ENCODE results near the gene DGKA. TPM values are rescaled to one million over a fixed set of nuclear protein-coding genes. Genes with fewer than 3 reads are reported as not detected.
A peak's percentile ranks its signal among the peaks of the same experiment; 100 is the strongest.
"Not testable (repeated sequence)": the region's sequence is repeated elsewhere in the genome, so short reads cannot be mapped to it uniquely, and the experiment has no call there.

Gene DGKA
- total and polyA plus RNA-seq, 4 donors, result 41.4 to 86.5 (median 79.8) TPM

DNA sequence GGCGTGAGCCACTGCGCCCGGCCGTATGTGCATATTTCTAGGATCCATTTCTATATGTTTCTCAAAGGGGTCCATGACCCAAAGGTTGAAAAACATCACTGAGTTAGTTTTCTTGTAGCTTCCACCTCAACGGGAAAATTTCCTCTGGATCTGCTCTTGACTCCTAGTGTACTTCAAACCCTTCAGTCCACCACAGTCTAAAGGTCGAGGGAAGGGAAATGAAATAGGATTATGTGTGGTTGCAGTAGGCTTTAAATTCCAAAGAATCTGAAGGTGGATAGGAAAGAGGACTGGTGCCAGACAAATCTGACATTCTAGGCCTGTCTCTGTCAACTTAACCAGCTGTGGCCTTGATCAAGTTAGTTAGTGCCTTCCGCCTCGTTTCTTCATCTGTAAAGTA lies 64.4 kb downstream of the DGKA start:
- H3K36me3 ChIP-seq (ENCODE audit: control insufficient read depth in 1 of 2, insufficient read depth in 2 of 2, low read length in 1 of 2), result peaks cover 9 to 11% of the 10 kb centered on the region in 2 donors
- ATAC-seq (ENCODE audit: low FRiP score) (no peak), DNase-seq (no peak)
- H3K27ac ChIP-seq (ENCODE audit: low read depth in 1 of 2, low read length in 2 of 2), result no peak overlapping the region
- H3K27me3 ChIP-seq (ENCODE audit: control insufficient read depth in 1 of 2, insufficient read depth in 2 of 2, low read length in 1 of 2), result no peaks in the 10 kb centered on the region
- H3K4me3 ChIP-seq (ENCODE audit: low read length in 2 of 2), result no peak overlapping the region
- intact Hi-C loops (cut with DNase I), result loop anchor here (5.0 kb wide), 2 partner anchors 37 to 47 kb away; partner anchors contain the start of gene RPS26 (in 1 of the 2)
- WGBS, 2 donors, result 73 to 77% methylated on average over 8 of the region's 8 CpGs
- H3K9me3 ChIP-seq (ENCODE audit: control insufficient read depth, low read length), result no peaks in the 10 kb centered on the region
- H3K4me1 ChIP-seq (ENCODE audit: control insufficient read depth in 1 of 2, insufficient read depth in 2 of 2, low read length in 2 of 2), result no peaks in the 10 kb centered on the region

DNA sequence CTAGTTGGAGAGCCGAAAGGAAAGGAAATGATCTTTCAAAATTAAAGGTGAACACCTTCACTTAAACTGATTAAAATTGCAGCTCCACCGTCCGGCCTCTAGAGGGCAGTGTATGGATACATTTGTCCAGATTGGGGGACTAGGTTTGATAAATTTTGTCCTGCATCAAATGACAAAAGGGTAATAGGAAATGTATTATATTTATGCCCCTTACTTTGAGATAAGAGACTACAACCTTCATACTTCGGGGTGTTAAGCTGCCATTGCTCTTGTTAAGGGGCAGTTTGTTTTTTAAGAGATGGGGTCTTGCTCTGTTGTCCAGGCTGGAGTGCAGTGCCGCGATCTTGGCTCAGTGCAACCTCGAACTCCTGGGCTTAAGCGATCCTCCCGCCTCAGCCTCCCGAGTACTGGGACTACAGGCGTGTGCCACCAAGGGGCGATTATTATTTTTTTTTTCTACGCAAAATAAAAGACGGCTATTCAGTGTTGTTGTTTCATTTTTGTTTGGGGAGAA lies 65.3 kb downstream of the DGKA start:
- no peak for DNase-seq
- Histone ChIP-seq H3K4me1 (ENCODE audit: control insufficient read depth in 1 of 2, insufficient read depth in 2 of 2, low read length in 2 of 2) (no peaks in the 10 kb centered on the region), H3K36me3 (ENCODE audit: control insufficient read depth in 1 of 2, insufficient read depth in 2 of 2, low read length in 1 of 2) (peaks cover 0 to 3% of the 10 kb centered on the region in 2 donors), H3K9me3 (ENCODE audit: control insufficient read depth, low read length) (no peaks in the 10 kb centered on the region), H3K27ac (ENCODE audit: low read depth in 1 of 2, low read length in 2 of 2) (no peak overlapping the region), H3K27me3 (ENCODE audit: control insufficient read depth in 1 of 2, insufficient read depth in 2 of 2, low read length in 1 of 2) (no peaks in the 10 kb centered on the region), H3K4me3 (ENCODE audit: low read length in 2 of 2) (peak overlapping the region; percentile 47 to 85)
- ATAC-seq (ENCODE audit: low FRiP score), result peak; percentile 81
- intact Hi-C loops (cut with DNase I), result loop anchor here (5.0 kb wide), 2 partner anchors 36 to 46 kb away; partner anchors contain the start of gene RPS26 (in 1 of the 2)
- WGBS, 2 donors, result 12 to 16% methylated on average over 14 of the region's 14 CpGs

DNA sequence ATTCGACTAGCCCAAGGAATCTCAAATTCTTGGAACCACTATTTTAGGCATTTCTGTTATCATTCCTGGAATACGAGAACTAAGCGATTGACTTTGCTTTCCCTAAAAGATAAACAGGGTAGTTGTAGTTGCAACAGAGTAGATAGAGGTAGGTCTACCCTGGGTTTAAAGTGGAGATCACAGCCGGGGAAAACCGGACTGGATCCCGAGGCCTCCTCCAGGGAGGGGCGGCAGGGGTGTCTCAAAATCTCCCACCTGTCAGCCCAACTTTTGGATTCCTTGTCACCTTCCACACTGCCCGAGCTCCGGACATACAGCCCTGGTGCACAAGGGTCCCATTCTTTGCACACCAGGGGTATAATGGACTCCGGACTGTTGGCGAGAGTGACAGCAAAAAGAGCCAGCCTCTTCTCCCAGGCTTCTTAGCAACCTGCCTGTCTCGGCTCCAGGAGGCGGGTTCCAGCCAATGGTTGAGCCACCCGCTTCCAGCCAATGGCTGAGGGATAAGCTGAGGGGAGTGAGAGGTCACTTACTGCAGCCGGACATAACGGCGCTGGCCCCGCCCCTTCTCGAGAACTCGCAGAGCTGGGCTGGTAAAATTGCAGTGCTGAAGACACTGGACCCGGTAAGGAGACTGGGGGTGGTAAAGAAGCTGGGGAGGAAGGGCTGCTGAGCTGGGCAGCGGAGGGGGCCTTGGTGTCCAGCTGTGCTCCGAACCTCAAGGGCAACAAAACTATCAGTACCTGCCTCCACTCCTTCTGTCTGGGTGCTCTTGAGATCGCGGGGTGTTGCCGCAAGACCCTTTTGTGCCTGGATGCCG lies 66.0 kb downstream of the DGKA start, which contains the start of gene SUOX:
SUOX (plus strand) TSS at position 562 of the 820 bp plus-strand sequence. CDS start 4,946 bp downstream, outside the sequence.
- Histone ChIP-seq H3K4me1 (ENCODE audit: control insufficient read depth in 1 of 2, insufficient read depth in 2 of 2, low read length in 2 of 2) (no peaks in the 10 kb centered on the region), H3K9me3 (ENCODE audit: control insufficient read depth, low read length) (no peaks in the 10 kb centered on the region), H3K4me3 (ENCODE audit: low read length in 2 of 2) (peak within 1 kb of the TSS; percentile 47 to 85), H3K27me3 (ENCODE audit: control insufficient read depth in 1 of 2, insufficient read depth in 2 of 2, low read length in 1 of 2) (no peaks in the 10 kb centered on the region), H3K27ac (ENCODE audit: low read depth in 1 of 2, low read length in 2 of 2) (peak within 1 kb of the TSS in 1 of 2 donors; percentile 65), H3K36me3 (ENCODE audit: control insufficient read depth in 1 of 2, insufficient read depth in 2 of 2, low read length in 1 of 2) (peaks cover 0 to 3% of the 10 kb centered on the region in 2 donors)
- ATAC-seq (ENCODE audit: low FRiP score), result peak; percentile 99
- intact Hi-C loops (cut with DNase I), result loop anchor here (5.0 kb wide), 2 partner anchors 35 to 45 kb away; partner anchors contain the start of gene RPS26 (in 1 of the 2)
- DNase-seq, result peak; percentile 98
- 1% methylated on average over 27 of the region's 27 CpGs for WGBS, 2 donors

DNA sequence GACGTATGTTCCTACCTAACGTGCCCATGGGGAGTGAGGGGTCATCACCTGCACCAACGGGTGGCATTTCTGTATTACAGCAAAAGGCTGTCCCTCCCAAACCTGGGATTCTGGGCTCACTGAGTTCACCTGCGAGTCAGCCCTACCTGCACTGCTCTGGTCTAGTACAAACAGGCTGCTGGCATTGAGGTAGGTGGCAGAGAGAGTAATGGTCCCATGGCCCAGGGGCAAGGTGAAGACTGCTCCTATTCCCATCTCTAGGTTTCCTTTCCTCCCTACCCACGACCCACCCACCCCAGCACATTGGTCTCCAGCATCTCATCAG lies 66.5 kb downstream of the DGKA start:
- 0 to 2% methylated on average over 5 of the region's 5 CpGs for WGBS, 2 donors
- H3K27me3 ChIP-seq (ENCODE audit: control insufficient read depth in 1 of 2, insufficient read depth in 2 of 2, low read length in 1 of 2), result no peaks in the 10 kb centered on the region
- H3K4me3 ChIP-seq (ENCODE audit: low read length in 2 of 2), result peak overlapping the region; percentile 19 to 40
- ATAC-seq (ENCODE audit: low FRiP score) (peak; percentile 3), DNase-seq (no peak)
- H3K36me3 ChIP-seq (ENCODE audit: control insufficient read depth in 1 of 2, insufficient read depth in 2 of 2, low read length in 1 of 2), result peaks cover 0 to 2% of the 10 kb centered on the region in 2 donors
- no peaks in the 10 kb centered on the region for H3K4me1 ChIP-seq (ENCODE audit: control insufficient read depth in 1 of 2, insufficient read depth in 2 of 2, low read length in 2 of 2)
- peak overlapping the region in 1 of 2 donors; percentile 14 for H3K27ac ChIP-seq (ENCODE audit: low read depth in 1 of 2, low read length in 2 of 2)
- no peaks in the 10 kb centered on the region for H3K9me3 ChIP-seq (ENCODE audit: control insufficient read depth, low read length)
- intact Hi-C loops (cut with DNase I), result loop anchor here (5.0 kb wide), 2 partner anchors 35 to 45 kb away; partner anchors contain the start of gene RPS26 (in 1 of the 2)

DNA sequence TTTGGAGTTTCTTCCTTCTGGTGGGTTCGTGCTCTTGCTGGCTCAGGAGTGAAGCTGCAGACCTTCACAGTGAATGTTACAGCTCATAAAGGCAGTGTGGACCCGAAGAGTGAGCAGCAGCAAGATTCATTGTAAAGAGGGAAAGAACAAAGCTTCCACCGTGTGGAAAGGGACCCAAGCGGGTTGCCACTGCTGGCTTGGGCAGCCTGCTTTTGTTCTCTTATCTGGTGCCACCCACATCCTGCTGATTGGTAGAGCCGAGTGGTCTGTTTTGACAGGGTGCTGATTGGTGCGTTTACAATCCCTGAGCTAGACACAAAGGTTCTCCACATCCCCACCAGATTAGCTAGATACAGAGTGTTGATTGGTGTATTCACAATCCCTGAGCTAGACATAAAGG lies 68.6 kb downstream of the DGKA start:
- not testable (repeated sequence) for H3K4me1 ChIP-seq (ENCODE audit: control insufficient read depth in 1 of 2, insufficient read depth in 2 of 2, low read length in 2 of 2); H3K36me3 ChIP-seq (ENCODE audit: control insufficient read depth in 1 of 2, insufficient read depth in 2 of 2, low read length in 1 of 2); H3K27me3 ChIP-seq (ENCODE audit: control insufficient read depth in 1 of 2, insufficient read depth in 2 of 2, low read length in 1 of 2); H3K4me3 ChIP-seq (ENCODE audit: low read length in 2 of 2); H3K27ac ChIP-seq (ENCODE audit: low read depth in 1 of 2, low read length in 2 of 2); H3K9me3 ChIP-seq (ENCODE audit: control insufficient read depth, low read length); DNase-seq; ATAC-seq (ENCODE audit: low FRiP score)
- 67 to 70% methylated on average over 6 of the region's 6 CpGs for WGBS, 2 donors
- intact Hi-C loops (cut with DNase I), result loop anchor here (5.0 kb wide), 2 partner anchors 33 to 43 kb away; partner anchors contain the start of gene RPS26 (in 1 of the 2)

DNA sequence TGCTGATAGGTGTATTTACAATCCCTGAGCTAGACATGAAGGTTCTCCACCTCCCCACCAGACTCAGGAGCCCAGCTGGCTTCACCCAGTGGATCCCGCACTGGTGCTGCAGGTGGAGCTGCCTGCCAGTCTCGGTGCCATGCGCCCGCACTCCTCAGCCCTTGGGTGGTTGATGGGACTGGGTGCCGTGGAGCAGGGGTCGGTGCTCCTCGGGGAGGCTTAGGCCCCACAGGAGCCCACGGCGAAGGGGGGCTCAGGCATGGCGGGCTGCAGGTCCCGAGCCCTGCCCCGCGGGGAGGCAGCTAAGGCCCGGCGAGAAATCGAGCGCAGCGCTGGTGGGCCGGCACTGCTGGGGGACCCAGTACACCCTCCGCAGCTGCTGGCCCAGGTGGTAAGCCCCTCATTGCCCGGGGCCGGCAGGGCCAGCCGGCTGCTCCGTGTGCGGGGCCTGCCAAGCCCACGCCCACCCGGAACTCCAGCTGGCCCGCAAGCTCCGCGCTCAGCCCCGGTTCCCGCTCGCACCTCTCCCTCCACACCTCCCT lies 69.1 kb downstream of the DGKA start:
- H3K36me3 ChIP-seq (ENCODE audit: control insufficient read depth in 1 of 2, insufficient read depth in 2 of 2, low read length in 1 of 2); H3K27me3 ChIP-seq (ENCODE audit: control insufficient read depth in 1 of 2, insufficient read depth in 2 of 2, low read length in 1 of 2); H3K9me3 ChIP-seq (ENCODE audit: control insufficient read depth, low read length); ATAC-seq (ENCODE audit: low FRiP score); H3K27ac ChIP-seq (ENCODE audit: low read depth in 1 of 2, low read length in 2 of 2); H3K4me1 ChIP-seq (ENCODE audit: control insufficient read depth in 1 of 2, insufficient read depth in 2 of 2, low read length in 2 of 2); H3K4me3 ChIP-seq (ENCODE audit: low read length in 2 of 2); DNase-seq: not testable (repeated sequence)
- 96 to 97% methylated on average over 21 to 33 of the region's 33 CpGs for WGBS, 2 donors
- intact Hi-C loops (cut with DNase I), result loop anchor here (5.0 to 10.0 kb wide), 3 partner anchors 32 to 105 kb away; partner anchors contain the start of genes PA2G4 (in 1 of the 2) and RPS26 (in 1 of the 2)

DNA sequence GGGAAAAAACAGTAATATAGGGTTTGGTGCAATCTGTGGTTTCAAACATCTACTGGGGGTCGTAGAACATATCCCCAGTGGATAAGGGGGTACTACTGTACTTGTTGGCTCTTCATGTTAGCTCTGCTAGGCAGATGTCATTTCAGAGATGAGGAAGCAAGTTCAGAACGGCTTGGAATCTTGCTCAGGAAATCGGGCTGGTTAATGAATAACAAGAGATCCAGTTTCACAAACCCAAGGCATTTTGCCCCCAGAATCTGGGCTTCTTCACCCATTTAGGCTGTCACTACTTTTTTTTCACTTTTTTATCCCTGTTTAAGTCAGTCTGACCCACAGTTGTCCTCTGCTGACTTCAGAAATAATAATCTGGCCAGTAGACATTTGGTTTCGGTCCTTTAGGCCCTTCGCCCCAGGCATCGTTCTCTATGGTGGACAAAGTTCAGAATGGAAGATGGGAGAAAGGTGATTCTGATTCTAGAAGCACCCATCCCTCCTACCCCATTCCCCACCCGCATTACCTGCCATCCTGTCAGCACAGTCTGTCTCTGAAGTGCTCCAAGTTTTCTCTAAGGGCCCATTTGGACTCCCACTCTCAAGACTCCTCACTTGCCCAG lies 70.6 kb downstream of the DGKA start:
- Histone ChIP-seq H3K27me3 (ENCODE audit: control insufficient read depth in 1 of 2, insufficient read depth in 2 of 2, low read length in 1 of 2) (no peaks in the 10 kb centered on the region), H3K4me3 (ENCODE audit: low read length in 2 of 2) (no peak overlapping the region), H3K9me3 (ENCODE audit: control insufficient read depth, low read length) (no peaks in the 10 kb centered on the region), H3K36me3 (ENCODE audit: control insufficient read depth in 1 of 2, insufficient read depth in 2 of 2, low read length in 1 of 2) (no peaks in the 10 kb centered on the region), H3K27ac (ENCODE audit: low read depth in 1 of 2, low read length in 2 of 2) (no peak overlapping the region), H3K4me1 (ENCODE audit: control insufficient read depth in 1 of 2, insufficient read depth in 2 of 2, low read length in 2 of 2) (no peaks in the 10 kb centered on the region)
- intact Hi-C loops (cut with DNase I), result loop anchor here in 1 of 2 donors (10.0 kb wide), 1 partner anchor 103 kb away; the partner anchor contains the start of gene PA2G4
- 79 to 83% methylated on average over 7 of the region's 7 CpGs for WGBS, 2 donors
- DNase-seq, result no peak
- ATAC-seq (ENCODE audit: low FRiP score), result no peak

DNA sequence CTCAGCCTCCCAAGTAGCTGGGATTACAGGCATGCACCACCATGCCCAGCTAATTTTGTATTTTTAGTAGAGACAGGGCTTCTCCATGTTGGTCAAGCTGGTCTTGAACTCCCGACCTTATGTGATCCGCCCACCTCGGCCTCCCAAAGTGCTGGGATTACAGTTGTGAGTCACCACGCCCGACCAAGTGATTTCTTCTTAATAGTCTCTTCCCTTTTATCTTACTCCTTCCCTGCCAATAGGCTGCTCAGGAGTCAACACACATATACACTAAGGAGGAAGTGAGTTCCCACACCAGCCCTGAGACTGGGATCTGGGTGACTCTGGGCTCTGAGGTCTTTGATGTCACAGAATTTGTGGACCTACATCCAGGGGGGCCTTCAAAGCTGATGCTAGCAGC lies 72.4 kb downstream of the DGKA start:
- not testable (repeated sequence) for H3K27ac ChIP-seq (ENCODE audit: low read depth in 1 of 2, low read length in 2 of 2); ATAC-seq (ENCODE audit: low FRiP score); H3K9me3 ChIP-seq (ENCODE audit: control insufficient read depth, low read length); H3K36me3 ChIP-seq (ENCODE audit: control insufficient read depth in 1 of 2, insufficient read depth in 2 of 2, low read length in 1 of 2); DNase-seq; H3K27me3 ChIP-seq (ENCODE audit: control insufficient read depth in 1 of 2, insufficient read depth in 2 of 2, low read length in 1 of 2); H3K4me1 ChIP-seq (ENCODE audit: control insufficient read depth in 1 of 2, insufficient read depth in 2 of 2, low read length in 2 of 2); H3K4me3 ChIP-seq (ENCODE audit: low read length in 2 of 2)
- intact Hi-C loops (cut with DNase I), result loop anchor here in 1 of 2 donors (10.0 kb wide), 1 partner anchor 101 kb away; the partner anchor contains the start of gene PA2G4
- 86 to 89% methylated on average over 5 of the region's 5 CpGs for WGBS, 2 donors

All from aorta (tissue), 5 donors.